SK-N-SH (cell line): Measurements from ENCODE around the gene ISYNA1. TPM values are rescaled to one million over a fixed set of nuclear protein-coding genes. Genes with fewer than 3 reads are reported as not detected.

Source experiments
- CTCF ChIA-PET: fragments of 300-600, 350-600 bp; formaldehyde crosslinking; extraction: SDS; loops from one replicate; lab custom pipeline; 2021; lab: Yijun Ruan, JAX
- POLR2A ChIA-PET: fragments of 350-600 bp; sonication (Branson Sonifier 250); formaldehyde crosslinking; extraction: SDS; loops from one replicate; lab custom pipeline; 2020; ENCODE audit warnings: antibody characterized with exemption, inconsistent platforms; lab: Yijun Ruan, JAX
- DNase-seq: peaks from one replicate; pipeline ENCODE4 v3.0.0; 2012
- H2AFZ ChIP-seq: fragments of 200-600 bp; sonication (generic); 2 replicates; pipeline ENCODE4 v1.8.1; 2016; ENCODE audit warnings: antibody characterized with exemption, mild to moderate bottlenecking, low read depth
- H3F3A ChIP-seq: fragments of 200-600 bp; sonication (generic); replicated peaks from 2 replicates; pipeline ENCODE3; 2016; ENCODE audit warnings: antibody characterized with exemption, mild to moderate bottlenecking; ENCODE audit not compliant: insufficient read depth
- H3K27ac ChIP-seq, 2 experiments: fragments of 200-500 bp in 1 of 2; fragments of 200-600 bp in 1 of 2; sonication (Bioruptor generic) in 1 of 2; sonication (generic), shearing (Covaris generic) in 1 of 2; 2 replicates each; pipeline versions ENCODE4 v1.5.1 to v1.6.1; 2014 to 2016; ENCODE audit warnings: low read depth in 2 of 2, inconsistent platforms in 1 of 2, low read length in 1 of 2, mild to moderate bottlenecking in 1 of 2, mixed read lengths in 1 of 2
- H3K27me3 ChIP-seq: fragments of 200-600 bp; sonication (generic), shearing (Covaris generic); 2 replicates; pipeline ENCODE4 v1.6.1; 2016; ENCODE audit warnings: mixed run types; ENCODE audit not compliant: insufficient read depth
- H3K36me3 ChIP-seq, 2 experiments: fragments of 200-500 bp in 1 of 2; fragments of 200-600 bp in 1 of 2; sonication (Bioruptor generic) in 1 of 2; sonication (generic) in 1 of 2; replicated peaks in 1 of 2; 2 replicates each; pipeline versions ENCODE3 to v1.5.1; 2014 to 2016; ENCODE audit warnings: low read length in 1 of 2, mild to moderate bottlenecking in 1 of 2; ENCODE audit not compliant: insufficient read depth in 2 of 2, control insufficient read depth in 1 of 2
- H3K4me1 ChIP-seq, 2 experiments: fragments of 200-500 bp in 1 of 2; fragments of 200-600 bp in 1 of 2; sonication (Bioruptor generic) in 1 of 2; sonication (generic), shearing (Covaris generic) in 1 of 2; 2 replicates each; pipeline versions ENCODE4 v1.5.1 to v1.6.1; 2014 to 2016; ENCODE audit warnings: low read depth in 1 of 2, low read length in 1 of 2, mixed run types in 1 of 2; ENCODE audit not compliant: insufficient read depth in 2 of 2, control insufficient read depth in 1 of 2
- H3K4me2 ChIP-seq: fragments of 200-600 bp; sonication (generic), shearing (Covaris generic); 2 replicates; pipeline ENCODE4 v1.6.1; 2017; ENCODE audit warnings: mixed run types
- H3K4me3 ChIP-seq, 2 experiments: fragments of 200-500 bp in 1 of 2; fragments of 200-600 bp in 1 of 2; sonication (Bioruptor generic) in 1 of 2; sonication (generic), shearing (Covaris generic) in 1 of 2; 2 replicates each; pipeline versions ENCODE4 v1.5.1 to v1.8.1; 2014 to 2016; ENCODE audit warnings: low read depth in 2 of 2, inconsistent platforms in 1 of 2, low read length in 1 of 2, mild to moderate bottlenecking in 1 of 2, mixed read lengths in 1 of 2, moderate library complexity in 1 of 2
- H3K79me2 ChIP-seq: fragments of 200-600 bp; sonication (generic); 2 replicates; pipeline ENCODE4 v1.8.1; 2017; ENCODE audit warnings: mild to moderate bottlenecking; ENCODE audit not compliant: insufficient read depth
- H3K9ac ChIP-seq: fragments of 200-600 bp; sonication (generic); 2 replicates; pipeline ENCODE4 v1.6.1; 2017; ENCODE audit warnings: mixed run types
- H3K9me2 ChIP-seq: fragments of 200-600 bp; sonication (generic); 2 replicates; pipeline ENCODE4 v1.6.1; 2017; ENCODE audit warnings: mixed run types
- H3K9me3 ChIP-seq: fragments of 200-600 bp; sonication (generic); 2 replicates; pipeline ENCODE4 v1.6.1; 2017; ENCODE audit warnings: mixed run types, mild to moderate bottlenecking, moderate library complexity
- H4K20me1 ChIP-seq: fragments of 200-600 bp; sonication (generic); 2 replicates; pipeline ENCODE4 v1.6.1; 2017; ENCODE audit warnings: mild to moderate bottlenecking, mixed run types; ENCODE audit not compliant: insufficient read depth
- ELF1 ChIP-seq: IDR thresholded peaks from 2 replicates; pipeline ENCODE4 v1.4.0; 2012
- EZH2phosphoT487 ChIP-seq: fragments of 200-600 bp; sonication (generic); IDR thresholded peaks from 2 replicates; pipeline ENCODE4 v1.6.1; 2017; ENCODE audit warnings: low read depth, mixed run types, mild to moderate bottlenecking, antibody characterized with exemption, moderate library complexity, borderline replicate concordance
- FOXJ3 ChIP-seq: sonication (generic); formaldehyde crosslinking; IDR thresholded peaks from 2 replicates; pipeline ENCODE4 v1.5.1; 2020; ENCODE audit warnings: mild to moderate bottlenecking, missing genetic modification reagents
- FOXM1 ChIP-seq: IDR thresholded peaks from 2 replicates; pipeline ENCODE4 v1.4.0; 2012; ENCODE audit warnings: low read depth, mild to moderate bottlenecking
- JUND ChIP-seq: IDR thresholded peaks from 2 replicates; pipeline ENCODE4 v1.4.0; 2012
- MXI1 ChIP-seq: IDR thresholded peaks from 2 replicates; pipeline ENCODE4 v1.6.1; 2012; ENCODE audit warnings: mild to moderate bottlenecking, low read depth, low read length, improper control_type of control experiment
- NRF1 ChIP-seq: IDR thresholded peaks from 2 replicates; pipeline ENCODE4 v1.6.1; 2012; ENCODE audit warnings: low read depth, mild to moderate bottlenecking, low read length
- POLR2AphosphoS5 ChIP-seq: IDR thresholded peaks from 2 replicates; pipeline ENCODE4 v1.6.1; 2012; ENCODE audit warnings: low read depth, low read length
- RAD21 ChIP-seq: IDR thresholded peaks from 2 replicates; pipeline ENCODE4 v1.6.1; 2012; ENCODE audit warnings: mild to moderate bottlenecking, low read length
- RFX5 ChIP-seq: IDR thresholded peaks from 2 replicates; pipeline ENCODE4 v1.6.1; 2012; ENCODE audit warnings: mild to moderate bottlenecking, improper control_type of control experiment, low read length
- RXRA ChIP-seq: IDR thresholded peaks from 2 replicates; pipeline ENCODE4 v1.4.0; 2012; ENCODE audit warnings: low read depth, mild to moderate bottlenecking, borderline replicate concordance
- SMC3 ChIP-seq: IDR thresholded peaks from 2 replicates; pipeline ENCODE4 v1.6.1; 2012; ENCODE audit warnings: low read depth, low read length, improper control_type of control experiment
- TAF1 ChIP-seq: IDR thresholded peaks from 2 replicates; pipeline ENCODE4 v1.6.1; 2012; ENCODE audit warnings: low read depth, mild to moderate bottlenecking, low read length, moderate library complexity, borderline replicate concordance
- YY1 ChIP-seq: IDR thresholded peaks from 2 replicates; pipeline ENCODE4 v1.4.0; 2012; ENCODE audit warnings: low read depth, mild to moderate bottlenecking
- WGBS: methylation state at CpG from one replicate; pipeline ENCODE4 v1.1.6; 2017; ENCODE audit warnings: low lambda C conversion rate; 5-methylcytosine and 5-hydroxymethylcytosine counted together
- polyA plus RNA-seq, 3 experiments: library from polyadenylated mRNA; depleted of rRNA; stranded (reverse); fragments of >200 nt; gene quantifications; 2 replicates each; pipeline ENCODE4 v1.2.3, GENCODE V29; 2012
- TF ChIP-seq, protein P1 (sequence below): IDR thresholded peaks from 2 replicates; pipeline ENCODE4 v1.4.0; 2012; ENCODE audit warnings: low read depth
- TF ChIP-seq, protein P2 (sequence below): IDR thresholded peaks from 2 replicates; pipeline ENCODE4; 2012
- TF ChIP-seq, protein P3 (sequence below): fragments of 150-350 bp; IDR thresholded peaks from 2 replicates; pipeline ENCODE4 v1.6.1; 2016; ENCODE audit warnings: mild to moderate bottlenecking, low read depth, low read length
- TF ChIP-seq, protein P4 (sequence below): IDR thresholded peaks from 2 replicates; pipeline ENCODE4 v1.4.0; 2012; ENCODE audit warnings: low read depth, borderline replicate concordance

The ISYNA1 gene
- polyA plus RNA-seq, 1 of the 3 experiments (the other 2 are of a cell fraction): 48.0 TPM

DNA sequence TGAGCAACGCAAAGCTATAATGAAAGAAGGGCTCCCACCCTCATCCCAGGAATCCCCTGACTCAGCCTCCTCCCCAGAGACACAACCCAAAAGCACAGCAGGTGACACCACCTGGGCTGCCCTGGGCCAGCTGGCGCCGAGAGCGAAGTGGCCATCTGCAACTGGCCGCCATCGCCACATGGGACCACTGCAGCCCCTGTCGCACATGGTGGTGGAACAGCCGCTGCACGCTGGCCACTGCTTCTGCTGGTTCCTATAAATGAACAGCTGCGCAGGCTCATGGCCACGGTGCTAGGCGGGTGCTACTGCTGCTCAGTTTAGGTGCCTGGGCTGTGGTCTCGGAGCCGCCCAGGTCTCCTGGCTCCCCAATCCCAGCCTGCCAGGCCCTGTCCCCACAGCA lies 11.6 kb upstream of the ISYNA1 start:
- no peak overlapping the region for H3K4me3 ChIP-seq
- no peaks in the 10 kb centered on the region for H3K9me2 ChIP-seq
- DNase-seq: no peak
- POLR2A ChIA-PET: no interaction called here
- H3K4me2 ChIP-seq: no peak overlapping the region
- H3K9ac ChIP-seq: no peak overlapping the region
- peaks cover 7 to 36% of the 10 kb centered on the region in 2 experiments for H3K36me3 ChIP-seq
- H2AFZ ChIP-seq: no peak overlapping the region
- H4K20me1 ChIP-seq: peaks cover 7% of the 10 kb centered on the region
- peaks cover 2 to 4% of the 10 kb centered on the region in 2 experiments; a peak in 1 of 4 replicates for H3K4me1 ChIP-seq
- H3K27me3 ChIP-seq: no peaks in the 10 kb centered on the region
- no CpG with 5 or more reads among the region's 14 CpGs for WGBS
- no peaks in the 10 kb centered on the region for H3F3A ChIP-seq
- H3K27ac ChIP-seq: no peak overlapping the region
- no peak for TF ChIP-seq TAF1
- TF ChIP-seq, protein P1, sequence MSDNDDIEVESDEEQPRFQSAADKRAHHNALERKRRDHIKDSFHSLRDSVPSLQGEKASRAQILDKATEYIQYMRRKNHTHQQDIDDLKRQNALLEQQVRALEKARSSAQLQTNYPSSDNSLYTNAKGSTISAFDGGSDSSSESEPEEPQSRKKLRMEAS: no peak
- TF ChIP-seq, protein P2, sequence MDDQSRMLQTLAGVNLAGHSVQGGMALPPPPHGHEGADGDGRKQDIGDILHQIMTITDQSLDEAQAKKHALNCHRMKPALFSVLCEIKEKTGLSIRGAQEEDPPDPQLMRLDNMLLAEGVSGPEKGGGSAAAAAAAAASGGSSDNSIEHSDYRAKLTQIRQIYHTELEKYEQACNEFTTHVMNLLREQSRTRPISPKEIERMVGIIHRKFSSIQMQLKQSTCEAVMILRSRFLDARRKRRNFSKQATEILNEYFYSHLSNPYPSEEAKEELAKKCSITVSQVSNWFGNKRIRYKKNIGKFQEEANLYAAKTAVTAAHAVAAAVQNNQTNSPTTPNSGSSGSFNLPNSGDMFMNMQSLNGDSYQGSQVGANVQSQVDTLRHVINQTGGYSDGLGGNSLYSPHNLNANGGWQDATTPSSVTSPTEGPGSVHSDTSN: no peak
- no peak for TF ChIP-seq NRF1
- TF ChIP-seq SMC3: no peak
- TF ChIP-seq, protein P3, sequence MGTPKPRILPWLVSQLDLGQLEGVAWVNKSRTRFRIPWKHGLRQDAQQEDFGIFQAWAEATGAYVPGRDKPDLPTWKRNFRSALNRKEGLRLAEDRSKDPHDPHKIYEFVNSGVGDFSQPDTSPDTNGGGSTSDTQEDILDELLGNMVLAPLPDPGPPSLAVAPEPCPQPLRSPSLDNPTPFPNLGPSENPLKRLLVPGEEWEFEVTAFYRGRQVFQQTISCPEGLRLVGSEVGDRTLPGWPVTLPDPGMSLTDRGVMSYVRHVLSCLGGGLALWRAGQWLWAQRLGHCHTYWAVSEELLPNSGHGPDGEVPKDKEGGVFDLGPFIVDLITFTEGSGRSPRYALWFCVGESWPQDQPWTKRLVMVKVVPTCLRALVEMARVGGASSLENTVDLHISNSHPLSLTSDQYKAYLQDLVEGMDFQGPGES: no peak
- no peak for TF ChIP-seq YY1
- TF ChIP-seq RXRA: no peak
- TF ChIP-seq EZH2phosphoT487: no peak
- TF ChIP-seq, protein P4, sequence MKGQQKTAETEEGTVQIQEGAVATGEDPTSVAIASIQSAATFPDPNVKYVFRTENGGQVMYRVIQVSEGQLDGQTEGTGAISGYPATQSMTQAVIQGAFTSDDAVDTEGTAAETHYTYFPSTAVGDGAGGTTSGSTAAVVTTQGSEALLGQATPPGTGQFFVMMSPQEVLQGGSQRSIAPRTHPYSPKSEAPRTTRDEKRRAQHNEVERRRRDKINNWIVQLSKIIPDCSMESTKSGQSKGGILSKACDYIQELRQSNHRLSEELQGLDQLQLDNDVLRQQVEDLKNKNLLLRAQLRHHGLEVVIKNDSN: no peak
- TF ChIP-seq FOXJ3 (CRISPR knock-in tag): no peak
- no peak for TF ChIP-seq POLR2AphosphoS5
- no peak for TF ChIP-seq RFX5
- no peak for TF ChIP-seq FOXM1
- no peak for TF ChIP-seq MXI1
- TF ChIP-seq RAD21: no peak
- no peak for TF ChIP-seq ELF1
- TF ChIP-seq JUND: no peak
- H3K9me3 ChIP-seq: no peaks in the 10 kb centered on the region
- CTCF ChIA-PET: interaction anchor here (1.2 to 13.5 kb wide), 13 partner anchors 10 to 140 kb away, joined by 3 to 215 read pairs (median 11); partner anchors contain the start of genes ELL and REX1BD
- H3K79me2 ChIP-seq: 0 out of 2 replicates have a peak, but pooled peaks cover 3% of the 10 kb centered on the region
